GM23338 (cell line): ENCODE results near the gene AGRP.

Experiments
- EZH2 ChIP-seq: fragments of 200-600 bp; sonication (generic); IDR thresholded peaks from one replicate; pipeline ENCODE4 v1.8.0; 2017; ENCODE audit warnings: antibody characterized with exemption, mild to moderate bottlenecking, low read depth; ENCODE audit not compliant: unreplicated experiment
- TF ChIP-seq, protein P1 (sequence below), 2 experiments: fragments of 200-600 bp in 1 of 2; sonication (generic) in 1 of 2; conservative IDR thresholded peaks; 2 replicates each; pipeline versions ENCODE4 v1.5.1 to v1.6.1; 2016 to 2017; ENCODE audit warnings: antibody characterized with exemption in 2 of 2, low read depth in 2 of 2, mild to moderate bottlenecking in 2 of 2, moderate library complexity in 1 of 2
- TF ChIP-seq, protein P2 (sequence below): IDR thresholded peaks from one replicate; pipeline ENCODE4 v1.6.1; 2018; ENCODE audit warnings: antibody characterized with exemption; ENCODE audit not compliant: unreplicated experiment
- TF ChIP-seq, protein P3 (sequence below): IDR thresholded peaks from 2 replicates; pipeline ENCODE4 v1.6.1; 2016; ENCODE audit warnings: antibody characterized with exemption

DNA sequence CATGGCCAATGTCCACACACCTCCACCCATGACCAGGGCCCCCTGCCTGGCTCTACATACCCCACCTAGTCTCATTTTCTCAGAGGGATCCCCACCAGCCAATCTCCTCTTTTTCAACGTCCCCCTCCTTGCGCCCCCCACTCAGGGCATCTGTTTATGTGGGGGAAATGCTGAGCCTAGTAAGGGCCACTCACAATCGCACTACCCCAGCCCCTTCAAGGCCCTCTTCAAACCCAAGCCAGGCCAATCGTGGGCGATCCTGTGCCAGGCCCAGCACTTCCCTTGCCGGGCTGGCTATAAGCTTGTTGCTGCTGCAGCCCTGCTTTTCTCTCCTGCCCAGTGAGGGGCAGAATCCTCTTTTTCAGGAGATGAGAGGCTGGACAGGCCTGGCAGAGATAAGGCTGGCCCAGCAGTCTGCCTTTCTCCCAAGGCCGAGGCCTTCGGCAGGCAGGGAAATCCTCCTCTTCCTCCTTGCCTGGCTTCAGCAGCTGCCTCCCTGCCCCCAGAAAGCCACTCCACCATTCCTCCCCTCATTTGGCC lies 36.3 kb downstream of the AGRP start:
- TF ChIP-seq, protein P1, sequence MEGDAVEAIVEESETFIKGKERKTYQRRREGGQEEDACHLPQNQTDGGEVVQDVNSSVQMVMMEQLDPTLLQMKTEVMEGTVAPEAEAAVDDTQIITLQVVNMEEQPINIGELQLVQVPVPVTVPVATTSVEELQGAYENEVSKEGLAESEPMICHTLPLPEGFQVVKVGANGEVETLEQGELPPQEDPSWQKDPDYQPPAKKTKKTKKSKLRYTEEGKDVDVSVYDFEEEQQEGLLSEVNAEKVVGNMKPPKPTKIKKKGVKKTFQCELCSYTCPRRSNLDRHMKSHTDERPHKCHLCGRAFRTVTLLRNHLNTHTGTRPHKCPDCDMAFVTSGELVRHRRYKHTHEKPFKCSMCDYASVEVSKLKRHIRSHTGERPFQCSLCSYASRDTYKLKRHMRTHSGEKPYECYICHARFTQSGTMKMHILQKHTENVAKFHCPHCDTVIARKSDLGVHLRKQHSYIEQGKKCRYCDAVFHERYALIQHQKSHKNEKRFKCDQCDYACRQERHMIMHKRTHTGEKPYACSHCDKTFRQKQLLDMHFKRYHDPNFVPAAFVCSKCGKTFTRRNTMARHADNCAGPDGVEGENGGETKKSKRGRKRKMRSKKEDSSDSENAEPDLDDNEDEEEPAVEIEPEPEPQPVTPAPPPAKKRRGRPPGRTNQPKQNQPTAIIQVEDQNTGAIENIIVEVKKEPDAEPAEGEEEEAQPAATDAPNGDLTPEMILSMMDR (conservative IDR thresholded peaks at IDR 0.05; ENCODE audit: low read depth in 2 of 2), result no peak
- no peak for TF ChIP-seq EZH2
- TF ChIP-seq, protein P2, sequence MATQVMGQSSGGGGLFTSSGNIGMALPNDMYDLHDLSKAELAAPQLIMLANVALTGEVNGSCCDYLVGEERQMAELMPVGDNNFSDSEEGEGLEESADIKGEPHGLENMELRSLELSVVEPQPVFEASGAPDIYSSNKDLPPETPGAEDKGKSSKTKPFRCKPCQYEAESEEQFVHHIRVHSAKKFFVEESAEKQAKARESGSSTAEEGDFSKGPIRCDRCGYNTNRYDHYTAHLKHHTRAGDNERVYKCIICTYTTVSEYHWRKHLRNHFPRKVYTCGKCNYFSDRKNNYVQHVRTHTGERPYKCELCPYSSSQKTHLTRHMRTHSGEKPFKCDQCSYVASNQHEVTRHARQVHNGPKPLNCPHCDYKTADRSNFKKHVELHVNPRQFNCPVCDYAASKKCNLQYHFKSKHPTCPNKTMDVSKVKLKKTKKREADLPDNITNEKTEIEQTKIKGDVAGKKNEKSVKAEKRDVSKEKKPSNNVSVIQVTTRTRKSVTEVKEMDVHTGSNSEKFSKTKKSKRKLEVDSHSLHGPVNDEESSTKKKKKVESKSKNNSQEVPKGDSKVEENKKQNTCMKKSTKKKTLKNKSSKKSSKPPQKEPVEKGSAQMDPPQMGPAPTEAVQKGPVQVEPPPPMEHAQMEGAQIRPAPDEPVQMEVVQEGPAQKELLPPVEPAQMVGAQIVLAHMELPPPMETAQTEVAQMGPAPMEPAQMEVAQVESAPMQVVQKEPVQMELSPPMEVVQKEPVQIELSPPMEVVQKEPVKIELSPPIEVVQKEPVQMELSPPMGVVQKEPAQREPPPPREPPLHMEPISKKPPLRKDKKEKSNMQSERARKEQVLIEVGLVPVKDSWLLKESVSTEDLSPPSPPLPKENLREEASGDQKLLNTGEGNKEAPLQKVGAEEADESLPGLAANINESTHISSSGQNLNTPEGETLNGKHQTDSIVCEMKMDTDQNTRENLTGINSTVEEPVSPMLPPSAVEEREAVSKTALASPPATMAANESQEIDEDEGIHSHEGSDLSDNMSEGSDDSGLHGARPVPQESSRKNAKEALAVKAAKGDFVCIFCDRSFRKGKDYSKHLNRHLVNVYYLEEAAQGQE, result no peak
- TF ChIP-seq, protein P3, sequence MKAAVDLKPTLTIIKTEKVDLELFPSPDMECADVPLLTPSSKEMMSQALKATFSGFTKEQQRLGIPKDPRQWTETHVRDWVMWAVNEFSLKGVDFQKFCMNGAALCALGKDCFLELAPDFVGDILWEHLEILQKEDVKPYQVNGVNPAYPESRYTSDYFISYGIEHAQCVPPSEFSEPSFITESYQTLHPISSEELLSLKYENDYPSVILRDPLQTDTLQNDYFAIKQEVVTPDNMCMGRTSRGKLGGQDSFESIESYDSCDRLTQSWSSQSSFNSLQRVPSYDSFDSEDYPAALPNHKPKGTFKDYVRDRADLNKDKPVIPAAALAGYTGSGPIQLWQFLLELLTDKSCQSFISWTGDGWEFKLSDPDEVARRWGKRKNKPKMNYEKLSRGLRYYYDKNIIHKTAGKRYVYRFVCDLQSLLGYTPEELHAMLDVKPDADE, result no peak
